Kidney epithelial cell (primary cell): ENCODE measurements around the gene IFNLR1. TPM values are rescaled to one million over a fixed set of nuclear protein-coding genes. Genes with fewer than 3 reads are reported as not detected.

Source experiments
- DNase-seq: peaks from one replicate; pipeline ENCODE4 v3.0.0-alpha.2; 2010; ENCODE audit warnings: low read depth
- H3K27me3 ChIP-seq: 2 replicates; pipeline ENCODE4 v1.6.0; 2011; ENCODE audit warnings: low read length; ENCODE audit not compliant: control insufficient read depth, insufficient read depth
- H3K36me3 ChIP-seq: 2 replicates; pipeline ENCODE4 v1.5.1; 2011; ENCODE audit warnings: low read length; ENCODE audit not compliant: control insufficient read depth, insufficient read depth
- H3K4me3 ChIP-seq: 2 replicates; pipeline ENCODE4 v1.5.1; 2011; ENCODE audit warnings: low read depth, mild to moderate bottlenecking, control low read depth, low read length
- total RNA-seq: library from RNA; depleted of rRNA; stranded (reverse); fragments of >200 nt; gene quantifications from 2 replicates; pipeline ENCODE4 v1.2.3, GENCODE V29; 2015
- TF ChIP-seq, protein P1 (sequence below): IDR thresholded peaks from 2 replicates; pipeline ENCODE4 v1.5.1; 2011; ENCODE audit warnings: mild to moderate bottlenecking, moderate library complexity, low read length, control low read depth, inconsistent platforms; ENCODE audit not compliant: insufficient read depth, poor library complexity, severe bottlenecking

The IFNLR1 gene
- total RNA-seq, 1 donor from 2014 or later = 6.7 TPM

DNA sequence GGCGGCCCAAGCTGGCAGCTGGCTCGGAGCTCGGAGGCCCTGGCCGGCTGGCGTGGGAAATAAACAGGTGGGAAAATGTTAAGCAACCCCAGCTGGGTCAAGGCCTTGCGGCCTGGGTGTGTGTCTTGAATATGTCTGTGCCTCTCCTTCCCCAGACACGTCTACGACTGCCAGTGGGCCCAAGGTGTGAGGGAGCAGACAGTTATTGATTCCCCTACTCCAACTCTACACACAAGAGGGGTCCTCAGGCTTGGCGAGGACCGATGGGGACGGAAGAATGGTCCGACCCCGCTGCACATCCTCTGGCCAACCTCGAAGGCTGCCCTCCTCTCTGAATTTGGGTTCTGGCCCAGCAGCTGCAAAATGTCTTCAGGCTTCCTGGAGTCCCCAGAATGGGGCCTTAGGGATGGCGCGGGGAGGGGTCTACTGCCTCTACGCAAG, 46.3 kb downstream of the IFNLR1 start:
- Histone ChIP-seq H3K36me3 (no peaks in the 10 kb centered on the region), H3K27me3 (peaks cover 3% of the 10 kb centered on the region), H3K4me3 (no peak overlapping the region)
- TF ChIP-seq, protein P1, sequence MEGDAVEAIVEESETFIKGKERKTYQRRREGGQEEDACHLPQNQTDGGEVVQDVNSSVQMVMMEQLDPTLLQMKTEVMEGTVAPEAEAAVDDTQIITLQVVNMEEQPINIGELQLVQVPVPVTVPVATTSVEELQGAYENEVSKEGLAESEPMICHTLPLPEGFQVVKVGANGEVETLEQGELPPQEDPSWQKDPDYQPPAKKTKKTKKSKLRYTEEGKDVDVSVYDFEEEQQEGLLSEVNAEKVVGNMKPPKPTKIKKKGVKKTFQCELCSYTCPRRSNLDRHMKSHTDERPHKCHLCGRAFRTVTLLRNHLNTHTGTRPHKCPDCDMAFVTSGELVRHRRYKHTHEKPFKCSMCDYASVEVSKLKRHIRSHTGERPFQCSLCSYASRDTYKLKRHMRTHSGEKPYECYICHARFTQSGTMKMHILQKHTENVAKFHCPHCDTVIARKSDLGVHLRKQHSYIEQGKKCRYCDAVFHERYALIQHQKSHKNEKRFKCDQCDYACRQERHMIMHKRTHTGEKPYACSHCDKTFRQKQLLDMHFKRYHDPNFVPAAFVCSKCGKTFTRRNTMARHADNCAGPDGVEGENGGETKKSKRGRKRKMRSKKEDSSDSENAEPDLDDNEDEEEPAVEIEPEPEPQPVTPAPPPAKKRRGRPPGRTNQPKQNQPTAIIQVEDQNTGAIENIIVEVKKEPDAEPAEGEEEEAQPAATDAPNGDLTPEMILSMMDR = no peak
- no peak for DNase-seq

GRCh38 chr1:24139841-24140425, 47.2 kb downstream of the IFNLR1 start:
- no peaks in the 10 kb centered on the region for H3K36me3 ChIP-seq

DNA sequence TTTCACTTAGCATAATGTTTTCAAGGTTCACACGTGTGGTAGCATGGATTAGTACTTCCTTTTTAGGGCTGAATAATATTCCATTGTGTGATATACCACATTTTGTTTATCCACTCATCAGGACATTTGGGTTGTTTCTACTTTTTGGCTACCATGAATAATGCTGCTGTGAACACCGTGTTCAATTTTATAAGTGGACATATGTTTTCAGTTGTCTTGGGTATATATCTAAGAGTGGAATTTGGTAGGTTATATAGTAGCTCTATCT, 47.9 kb downstream of the IFNLR1 start:
- Histone ChIP-seq H3K4me3 (no peak overlapping the region), H3K36me3 (no peaks in the 10 kb centered on the region), H3K27me3 (peaks cover 3% of the 10 kb centered on the region)
- no peak for DNase-seq
- TF ChIP-seq, protein P1 = no peak

More at GRCh38 chr1:24139841-24140425, 47.2 kb downstream of the IFNLR1 start:
- DNase-seq = no peak
- TF ChIP-seq, protein P1 = no peak
- Histone ChIP-seq H3K4me3 (no peak overlapping the region), H3K27me3 (peaks cover 3% of the 10 kb centered on the region)

- DNase-seq = no peak
- no peak overlapping the region for H3K4me3 ChIP-seq
- TF ChIP-seq, protein P1 = no peak
- H3K27me3 ChIP-seq = peaks cover 3% of the 10 kb centered on the region
- H3K36me3 ChIP-seq = no peaks in the 10 kb centered on the region
Measured at GRCh38 chr1:24138476-24139221, 48.4 kb downstream of the IFNLR1 start.

GRCh38 chr1:24136956-24137539, 50.0 kb downstream of the IFNLR1 start:
- no peak for DNase-seq
- TF ChIP-seq, protein P1 = no peak
- peaks cover 3% of the 10 kb centered on the region for H3K27me3 ChIP-seq
- H3K36me3 ChIP-seq = no peaks in the 10 kb centered on the region
- no peak overlapping the region for H3K4me3 ChIP-seq
